Glomerular endothelial cell (primary cell): ENCODE data around the gene RAB29. TPM values are rescaled to one million over a fixed set of nuclear protein-coding genes. Genes with fewer than 3 reads are reported as not detected.

Experiments
- DNase-seq: peaks from one replicate; pipeline ENCODE4 v3.0.0-alpha.2; 2011; ENCODE audit warnings: low read depth, low spot score; ENCODE audit errors: extremely low read depth
- total RNA-seq: library from RNA; depleted of rRNA; stranded (reverse); fragments of >200 nt; gene quantifications from 2 replicates; pipeline ENCODE4 v1.2.3, GENCODE V29; 2015

The RAB29 gene
- total RNA-seq, 1 donor from 2014 or later, result 41.4 TPM

- DNase-seq, result no peak
Measured at GRCh38 chr1:205797168-205797567, 21.9 kb upstream of the RAB29 start.

- no peak for DNase-seq
Measured at GRCh38 chr1:205794011-205794730, 18.9 kb upstream of the RAB29 start.

GRCh38 chr1:205792961-205793673, 17.8 kb upstream of the RAB29 start:
- no peak for DNase-seq

- DNase-seq, result no peak
Measured at GRCh38 chr1:205792481-205792881, 17.2 kb upstream of the RAB29 start.

GRCh38 chr1:205791568-205792180, 16.4 kb upstream of the RAB29 start:
- no peak for DNase-seq

- DNase-seq, result no peak
Measured at GRCh38 chr1:205787287-205787916, 12.1 kb upstream of the RAB29 start.

GRCh38 chr1:205786601-205787000, 11.3 kb upstream of the RAB29 start:
- DNase-seq, result no peak

GRCh38 chr1:205785446-205785845, 10.2 kb upstream of the RAB29 start:
- no peak for DNase-seq

- DNase-seq, result no peak
Measured at GRCh38 chr1:205783904-205784303, 8.6 kb upstream of the RAB29 start.

- DNase-seq, result no peak
Measured at GRCh38 chr1:205783433-205783795, 8.1 kb upstream of the RAB29 start.

GRCh38 chr1:205782627-205783432, 7.5 kb upstream of the RAB29 start:
- no peak for DNase-seq

- no peak for DNase-seq
Measured at GRCh38 chr1:205780335-205780734, 5.1 kb upstream of the RAB29 start.

- DNase-seq, result no peak
Measured at GRCh38 chr1:205777994-205778393, 2.7 kb upstream of the RAB29 start.

- peak; percentile 54 for DNase-seq
Measured at GRCh38 chr1:205775717-205776056, 405 bp upstream of the RAB29 start.

- no peak for DNase-seq
Measured at GRCh38 chr1:205774198-205775014, 876 bp downstream of the RAB29 start.

- DNase-seq, result no peak
Measured at GRCh38 chr1:205772607-205773032, 2.7 kb downstream of the RAB29 start.

- DNase-seq, result no peak
Measured at GRCh38 chr1:205770618-205771017, 4.7 kb downstream of the RAB29 start.

- DNase-seq, result no peak
Measured at GRCh38 chr1:205769641-205770365, 5.5 kb downstream of the RAB29 start.

GRCh38 chr1:205767248-205767647, 8.0 kb downstream of the RAB29 start:
- no peak for DNase-seq
